ENCODE measurements around the gene SHISA9.

The SHISA9 gene

DNA sequence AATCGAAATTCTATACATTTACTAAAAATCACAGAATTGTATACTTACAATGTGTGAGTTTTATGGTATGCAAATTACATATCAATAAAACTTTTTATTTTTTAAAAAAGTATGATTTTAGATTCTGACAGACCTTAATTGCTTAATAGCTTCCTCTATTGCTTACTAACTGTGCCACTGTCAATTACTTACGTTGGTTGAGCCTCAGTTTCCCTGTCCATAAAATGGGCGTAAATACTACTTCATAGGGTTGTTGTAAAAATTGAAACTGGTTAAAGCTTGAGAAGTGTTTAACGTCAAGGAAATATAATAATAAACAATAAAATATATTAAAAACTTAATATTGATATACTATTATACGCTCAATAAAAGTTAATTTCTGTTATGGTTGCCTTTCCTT is 203.4 kb downstream of the SHISA9 start:
- POLR2A ChIA-PET: no interaction called here
- 100% methylated on average over 1 of the region's 5 CpGs for WGBS (ENCODE audit: insufficient coverage)
- H3K27ac ChIP-seq (ENCODE audit: insufficient read depth in 1 of 2, low read depth in 1 of 2, low read length in 2 of 2, poor library complexity in 1 of 2, severe bottlenecking in 2 of 2): no peak overlapping the region
- H3K4me1 ChIP-seq (ENCODE audit: control extremely low read depth in 1 of 4, control insufficient read depth in 4 of 4, insufficient read depth in 4 of 4, low read length in 3 of 4): no peaks in the 10 kb centered on the region
- no peak overlapping the region for H3K4me3 ChIP-seq (ENCODE audit: control insufficient read depth in 1 of 7, extremely low read depth in 1 of 7, insufficient read depth in 4 of 7, low read depth in 2 of 7, low read length in 6 of 7)
- H3K27me3 ChIP-seq (replicated peaks in 2 of 5; ENCODE audit: control insufficient read depth in 4 of 5, insufficient read depth in 5 of 5, low read length in 4 of 5): no peaks in the 10 kb centered on the region
- peaks cover 0 to 10% (median 0%) of the 10 kb centered on the region in 5 experiments for H3K9me3 ChIP-seq (ENCODE audit: control extremely low read depth in 1 of 5, control insufficient read depth in 4 of 5, insufficient read depth in 2 of 5, low read depth in 1 of 5, low read length in 4 of 5)
- no peak for DNase-seq
- CTCF ChIA-PET: no interaction called here
- no peaks in the 10 kb centered on the region for H3K36me3 ChIP-seq (ENCODE audit: control insufficient read depth in 4 of 4, insufficient read depth in 4 of 4, low read length in 3 of 4)

DNA sequence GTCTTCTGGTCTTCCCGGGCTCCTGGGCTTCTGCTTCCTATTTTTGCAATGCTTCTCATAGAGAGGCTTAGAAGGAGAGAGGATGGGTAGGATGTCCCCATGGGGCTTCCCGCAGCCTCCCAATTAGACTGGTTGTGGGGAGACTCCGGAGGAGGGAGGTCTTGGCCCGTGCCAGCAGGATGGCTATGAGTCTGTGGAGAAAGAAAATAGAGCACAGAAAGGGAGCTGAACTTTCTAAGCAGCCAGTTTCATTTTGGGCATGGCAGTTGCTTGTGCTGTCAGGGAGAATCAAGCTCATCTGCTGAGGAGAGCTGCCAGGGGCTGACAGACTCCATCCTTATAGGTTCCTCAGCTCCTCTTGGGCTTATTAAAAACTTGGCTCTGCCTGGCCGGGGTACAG is 204.0 kb downstream of the SHISA9 start:
- Histone ChIP-seq H3K36me3 (ENCODE audit: control insufficient read depth in 4 of 4, insufficient read depth in 4 of 4, low read length in 3 of 4) (no peaks in the 10 kb centered on the region), H3K4me3 (ENCODE audit: control insufficient read depth in 1 of 7, extremely low read depth in 1 of 7, insufficient read depth in 4 of 7, low read depth in 2 of 7, low read length in 6 of 7) (no peak overlapping the region), H3K27ac (ENCODE audit: insufficient read depth in 1 of 2, low read depth in 1 of 2, low read length in 2 of 2, poor library complexity in 1 of 2, severe bottlenecking in 2 of 2) (no peak overlapping the region), H3K4me1 (ENCODE audit: control extremely low read depth in 1 of 4, control insufficient read depth in 4 of 4, insufficient read depth in 4 of 4, low read length in 3 of 4) (no peaks in the 10 kb centered on the region), H3K9me3 (ENCODE audit: control extremely low read depth in 1 of 5, control insufficient read depth in 4 of 5, insufficient read depth in 2 of 5, low read depth in 1 of 5, low read length in 4 of 5) (peaks cover 0 to 10% (median 0%) of the 10 kb centered on the region in 5 experiments), H3K27me3 (replicated peaks in 2 of 5; ENCODE audit: control insufficient read depth in 4 of 5, insufficient read depth in 5 of 5, low read length in 4 of 5) (no peaks in the 10 kb centered on the region)
- CTCF ChIA-PET: no interaction called here
- 88% methylated on average over 4 of the region's 5 CpGs for WGBS (ENCODE audit: insufficient coverage)
- POLR2A ChIA-PET: no interaction called here
- DNase-seq: no peak

DNA sequence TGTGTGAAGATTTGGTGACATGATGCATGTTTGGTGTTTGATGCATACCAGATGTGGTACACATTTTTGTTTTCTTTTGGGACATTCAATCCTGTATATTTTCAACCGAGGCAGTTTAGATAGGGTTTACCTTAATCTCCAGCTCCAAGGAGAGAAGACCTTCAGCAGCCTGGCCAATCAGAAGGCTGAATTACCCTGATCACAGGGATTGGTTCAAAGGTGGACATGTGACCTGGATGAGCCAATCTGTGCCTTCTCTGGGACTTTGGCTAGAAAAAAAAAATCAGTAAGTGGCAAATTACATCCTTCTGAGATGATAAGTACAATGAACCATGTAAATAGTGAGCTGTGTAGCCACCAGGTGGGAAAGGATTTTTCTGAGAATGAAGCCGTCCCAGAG is 205.1 kb downstream of the SHISA9 start:
- CTCF ChIA-PET: no interaction called here
- Histone ChIP-seq H3K9me3 (ENCODE audit: control extremely low read depth in 1 of 5, control insufficient read depth in 4 of 5, insufficient read depth in 2 of 5, low read depth in 1 of 5, low read length in 4 of 5) (peaks cover 0 to 10% (median 0%) of the 10 kb centered on the region in 5 experiments), H3K4me1 (ENCODE audit: control extremely low read depth in 1 of 4, control insufficient read depth in 4 of 4, insufficient read depth in 4 of 4, low read length in 3 of 4) (no peaks in the 10 kb centered on the region), H3K36me3 (ENCODE audit: control insufficient read depth in 4 of 4, insufficient read depth in 4 of 4, low read length in 3 of 4) (no peaks in the 10 kb centered on the region), H3K4me3 (ENCODE audit: control insufficient read depth in 1 of 7, extremely low read depth in 1 of 7, insufficient read depth in 4 of 7, low read depth in 2 of 7, low read length in 6 of 7) (no peak overlapping the region), H3K27me3 (replicated peaks in 2 of 5; ENCODE audit: control insufficient read depth in 4 of 5, insufficient read depth in 5 of 5, low read length in 4 of 5) (no peaks in the 10 kb centered on the region), H3K27ac (ENCODE audit: insufficient read depth in 1 of 2, low read depth in 1 of 2, low read length in 2 of 2, poor library complexity in 1 of 2, severe bottlenecking in 2 of 2) (no peak overlapping the region)
- DNase-seq: no peak
- POLR2A ChIA-PET: no interaction called here
- WGBS (ENCODE audit: insufficient coverage): 100% methylated on average over 2 of the region's 2 CpGs

DNA sequence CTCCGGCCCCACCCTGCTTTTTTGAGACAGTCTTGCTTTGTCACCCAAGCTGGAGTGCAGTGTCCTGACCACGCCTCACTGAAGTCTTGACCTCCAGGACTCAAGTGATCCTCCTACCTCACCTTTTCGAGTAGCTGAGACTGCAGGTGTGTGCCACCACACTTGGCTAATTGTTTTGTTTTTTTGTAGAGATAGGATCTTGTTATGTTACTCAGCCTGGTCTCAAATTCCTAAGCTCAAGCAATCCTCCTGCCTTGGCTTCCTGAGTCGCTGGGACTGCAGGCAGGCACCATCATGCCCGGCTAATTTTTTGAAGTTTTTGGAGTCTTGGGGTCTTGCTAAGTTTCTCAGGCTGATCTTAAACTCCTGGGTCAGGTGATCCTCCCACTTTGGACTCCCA is 206.7 kb downstream of the SHISA9 start:
- ChIA-PET CTCF (no interaction called here), POLR2A (no interaction called here)
- no peak for DNase-seq
- Histone ChIP-seq H3K27me3 (replicated peaks in 2 of 5; ENCODE audit: control insufficient read depth in 4 of 5, insufficient read depth in 5 of 5, low read length in 4 of 5) (no peaks in the 10 kb centered on the region), H3K4me3 (ENCODE audit: control insufficient read depth in 1 of 7, extremely low read depth in 1 of 7, insufficient read depth in 4 of 7, low read depth in 2 of 7, low read length in 6 of 7) (no peak overlapping the region), H3K27ac (ENCODE audit: insufficient read depth in 1 of 2, low read depth in 1 of 2, low read length in 2 of 2, poor library complexity in 1 of 2, severe bottlenecking in 2 of 2) (no peak overlapping the region), H3K4me1 (ENCODE audit: control extremely low read depth in 1 of 4, control insufficient read depth in 4 of 4, insufficient read depth in 4 of 4, low read length in 3 of 4) (no peaks in the 10 kb centered on the region), H3K9me3 (ENCODE audit: control extremely low read depth in 1 of 5, control insufficient read depth in 4 of 5, insufficient read depth in 2 of 5, low read depth in 1 of 5, low read length in 4 of 5) (peaks cover 0 to 10% (median 0%) of the 10 kb centered on the region in 5 experiments), H3K36me3 (ENCODE audit: control insufficient read depth in 4 of 4, insufficient read depth in 4 of 4, low read length in 3 of 4) (no peaks in the 10 kb centered on the region)
- 82% methylated on average over 3 of the region's 5 CpGs for WGBS (ENCODE audit: insufficient coverage)

DNA sequence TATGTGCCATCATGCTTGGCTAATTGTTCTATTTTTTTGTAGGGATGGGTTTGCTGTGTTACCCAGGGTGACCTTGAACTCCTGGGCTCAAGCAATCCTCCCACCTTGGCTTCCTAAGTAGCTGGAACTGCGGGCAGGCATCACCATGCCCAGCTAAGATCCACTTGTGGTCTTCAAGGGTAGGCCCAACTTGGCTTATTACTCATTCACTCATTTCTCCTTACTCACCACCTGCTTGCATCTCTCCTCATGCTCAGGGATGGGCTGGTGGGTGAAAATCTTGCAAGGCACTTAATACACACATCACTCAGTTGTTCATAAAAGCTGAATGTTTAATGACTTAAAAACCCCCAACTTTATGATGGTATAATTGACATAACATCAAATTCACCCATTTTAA is 207.8 kb downstream of the SHISA9 start:
- POLR2A ChIA-PET: no interaction called here

DNA sequence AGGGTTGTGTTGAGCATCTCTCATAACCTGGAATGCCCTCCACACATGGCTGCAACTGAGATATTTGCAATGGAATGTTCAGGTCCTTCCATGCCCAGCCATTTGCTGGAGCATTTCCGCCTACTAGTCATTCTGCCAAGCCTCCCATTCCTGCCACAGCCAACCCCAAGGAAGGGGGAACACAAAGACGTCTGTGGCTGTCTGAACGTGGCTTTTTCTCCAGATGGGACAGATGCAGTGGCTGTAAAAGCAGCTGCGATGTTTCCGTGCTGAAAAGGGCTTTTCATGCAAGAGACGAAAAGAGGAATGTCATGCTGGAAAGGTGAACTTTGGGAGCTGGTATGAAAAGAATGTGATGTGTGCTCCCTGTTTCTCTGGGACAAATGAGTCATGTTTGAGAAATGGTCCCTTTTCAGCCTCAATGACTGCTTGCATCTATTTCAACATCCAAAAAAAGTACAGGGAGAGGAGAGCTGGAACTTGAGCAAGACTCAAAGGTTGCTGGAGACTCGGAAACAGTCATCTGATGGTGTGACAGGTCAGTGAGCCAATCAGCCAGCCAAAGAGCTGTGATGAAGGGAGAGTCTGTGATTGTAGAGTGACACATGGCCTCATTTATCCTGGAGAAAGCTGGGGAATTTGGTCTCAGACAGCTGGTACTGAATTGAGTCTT is 208.9 kb downstream of the SHISA9 start:
- Histone ChIP-seq H3K36me3 (ENCODE audit: control insufficient read depth in 4 of 4, insufficient read depth in 4 of 4, low read length in 3 of 4) (no peaks in the 10 kb centered on the region), H3K27ac (ENCODE audit: insufficient read depth in 1 of 2, low read depth in 1 of 2, low read length in 2 of 2, poor library complexity in 1 of 2, severe bottlenecking in 2 of 2) (no peak overlapping the region), H3K4me1 (ENCODE audit: control extremely low read depth in 1 of 4, control insufficient read depth in 4 of 4, insufficient read depth in 4 of 4, low read length in 3 of 4) (no peaks in the 10 kb centered on the region), H3K27me3 (replicated peaks in 2 of 5; ENCODE audit: control insufficient read depth in 4 of 5, insufficient read depth in 5 of 5, low read length in 4 of 5) (no peaks in the 10 kb centered on the region), H3K9me3 (ENCODE audit: control extremely low read depth in 1 of 5, control insufficient read depth in 4 of 5, insufficient read depth in 2 of 5, low read depth in 1 of 5, low read length in 4 of 5) (no peaks in the 10 kb centered on the region), H3K4me3 (ENCODE audit: control insufficient read depth in 1 of 7, extremely low read depth in 1 of 7, insufficient read depth in 4 of 7, low read depth in 2 of 7, low read length in 6 of 7) (no peak overlapping the region)
- POLR2A ChIA-PET: no interaction called here
- no peak for DNase-seq
- WGBS (ENCODE audit: insufficient coverage): 60% methylated on average over 6 of the region's 7 CpGs
- CTCF ChIA-PET: no interaction called here

More for the DNA sequence above, 207.8 kb downstream of the SHISA9 start:
- DNase-seq: no peak
- Histone ChIP-seq H3K36me3 (ENCODE audit: control insufficient read depth in 4 of 4, insufficient read depth in 4 of 4, low read length in 3 of 4) (no peaks in the 10 kb centered on the region), H3K9me3 (ENCODE audit: control extremely low read depth in 1 of 5, control insufficient read depth in 4 of 5, insufficient read depth in 2 of 5, low read depth in 1 of 5, low read length in 4 of 5) (peaks cover 0 to 6% (median 0%) of the 10 kb centered on the region in 5 experiments), H3K4me3 (ENCODE audit: control insufficient read depth in 1 of 7, extremely low read depth in 1 of 7, insufficient read depth in 4 of 7, low read depth in 2 of 7, low read length in 6 of 7) (no peak overlapping the region), H3K4me1 (ENCODE audit: control extremely low read depth in 1 of 4, control insufficient read depth in 4 of 4, insufficient read depth in 4 of 4, low read length in 3 of 4) (no peaks in the 10 kb centered on the region), H3K27ac (ENCODE audit: insufficient read depth in 1 of 2, low read depth in 1 of 2, low read length in 2 of 2, poor library complexity in 1 of 2, severe bottlenecking in 2 of 2) (no peak overlapping the region), H3K27me3 (replicated peaks in 2 of 5; ENCODE audit: control insufficient read depth in 4 of 5, insufficient read depth in 5 of 5, low read length in 4 of 5) (no peaks in the 10 kb centered on the region)
- CTCF ChIA-PET: no interaction called here
- no CpG with 5 or more reads among the region's 1 CpG for WGBS (ENCODE audit: insufficient coverage)

DNA sequence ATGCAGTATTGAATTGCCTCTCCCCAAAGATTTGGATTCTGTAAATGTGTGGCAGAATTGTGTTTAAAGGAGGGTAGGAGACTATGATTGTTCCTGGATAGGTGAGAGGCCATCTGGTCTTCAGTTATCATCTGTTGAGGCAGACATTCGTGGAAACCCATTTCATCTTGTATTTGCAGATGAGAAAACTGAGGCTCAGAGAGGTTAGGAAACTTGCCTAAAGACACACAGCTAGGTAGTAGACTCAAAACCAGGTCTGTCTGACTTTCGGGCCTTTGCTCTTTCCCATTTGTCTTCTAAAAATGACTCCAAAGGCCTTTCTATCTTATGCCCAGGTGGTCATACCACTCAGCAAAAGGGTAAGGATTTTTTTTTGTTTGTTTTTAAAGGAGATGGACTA is 210.3 kb downstream of the SHISA9 start:
- H3K9me3 ChIP-seq (ENCODE audit: control extremely low read depth in 1 of 5, control insufficient read depth in 4 of 5, insufficient read depth in 2 of 5, low read depth in 1 of 5, low read length in 4 of 5): no peaks in the 10 kb centered on the region
- no peaks in the 10 kb centered on the region for H3K27me3 ChIP-seq (replicated peaks in 2 of 5; ENCODE audit: control insufficient read depth in 4 of 5, insufficient read depth in 5 of 5, low read length in 4 of 5)
- WGBS (ENCODE audit: insufficient coverage): 95% methylated on average over 2 of the region's 2 CpGs
- H3K4me1 ChIP-seq (ENCODE audit: control extremely low read depth in 1 of 4, control insufficient read depth in 4 of 4, insufficient read depth in 4 of 4, low read length in 3 of 4): no peaks in the 10 kb centered on the region
- ChIA-PET POLR2A (no interaction called here), CTCF (interaction anchor here (1.5 kb wide), 1 partner anchor 10 kb away, joined by 3 read pairs; no protein-coding TSS in a partner anchor)
- H3K4me3 ChIP-seq (ENCODE audit: control insufficient read depth in 1 of 7, extremely low read depth in 1 of 7, insufficient read depth in 4 of 7, low read depth in 2 of 7, low read length in 6 of 7): no peak overlapping the region
- no peaks in the 10 kb centered on the region for H3K36me3 ChIP-seq (ENCODE audit: control insufficient read depth in 4 of 4, insufficient read depth in 4 of 4, low read length in 3 of 4)
- no peak overlapping the region for H3K27ac ChIP-seq (ENCODE audit: insufficient read depth in 1 of 2, low read depth in 1 of 2, low read length in 2 of 2, poor library complexity in 1 of 2, severe bottlenecking in 2 of 2)
- DNase-seq: no peak

Measured in common myeloid progenitor, CD34-positive (primary cell).